Measurements from ENCODE around the gene LRRTM4. TPM values are rescaled to one million over a fixed set of nuclear protein-coding genes. Genes with fewer than 3 reads are reported as not detected.

The LRRTM4 gene
- total RNA-seq, 1 donor from 2014 or later = 0.98 TPM

GRCh38 chr2:77457665-77458064 lies 64.5 kb downstream of the LRRTM4 start:
- Histone ChIP-seq H3K36me3 (no peaks in the 10 kb centered on the region), H3K27ac (no peak overlapping the region), H3K4me3 (no peak overlapping the region), H3K27me3 (no peaks in the 10 kb centered on the region), H3K4me1 (no peaks in the 10 kb centered on the region), H3K9me3 (no peaks in the 10 kb centered on the region)
- intact Hi-C loops (cut with DNase I) = no loop called here
- TF ChIP-seq POLR2AphosphoS5 (IDR thresholded peaks at IDR 0.05; ENCODE audit: insufficient read depth in 1 of 2, low read depth in 1 of 2) (no peak), CTCF (IDR thresholded peaks at IDR 0.05) (no peak), POLR2A (IDR thresholded peaks at IDR 0.05) (no peak)
- no peak for DNase-seq (ENCODE audit: extremely low spot score in 2 of 2)

GRCh38 chr2:77443076-77443475 lies 79.1 kb downstream of the LRRTM4 start:
- no peaks in the 10 kb centered on the region for H3K4me1 ChIP-seq
- intact Hi-C loops (cut with DNase I) = no loop called here
- no peak overlapping the region for H3K4me3 ChIP-seq

GRCh38 chr2:77434880-77435279 lies 87.3 kb downstream of the LRRTM4 start:
- DNase-seq (ENCODE audit: extremely low spot score in 2 of 2) = no peak
- no peaks in the 10 kb centered on the region for H3K9me3 ChIP-seq
- H3K27me3 ChIP-seq = no peaks in the 10 kb centered on the region
- H3K4me1 ChIP-seq = no peaks in the 10 kb centered on the region
- intact Hi-C loops (cut with DNase I) = no loop called here
- no peaks in the 10 kb centered on the region for H3K36me3 ChIP-seq
- H3K27ac ChIP-seq = no peak overlapping the region
- H3K4me3 ChIP-seq = no peak overlapping the region
- no peak for TF ChIP-seq POLR2A (IDR thresholded peaks at IDR 0.05)
- no peak for TF ChIP-seq CTCF (IDR thresholded peaks at IDR 0.05)
- no peak for TF ChIP-seq POLR2AphosphoS5 (IDR thresholded peaks at IDR 0.05; ENCODE audit: insufficient read depth in 1 of 2, low read depth in 1 of 2)

More at GRCh38 chr2:77443076-77443475, 79.1 kb downstream of the LRRTM4 start:
- DNase-seq (ENCODE audit: extremely low spot score in 2 of 2) = no peak
- Histone ChIP-seq H3K27me3 (no peaks in the 10 kb centered on the region), H3K36me3 (no peaks in the 10 kb centered on the region), H3K9me3 (no peaks in the 10 kb centered on the region), H3K27ac (no peak overlapping the region)
- TF ChIP-seq CTCF (IDR thresholded peaks at IDR 0.05) = no peak

- intact Hi-C loops (cut with DNase I) = loop anchor here (10.0 kb wide), 1 partner anchor 346 kb away; no protein-coding TSS in a partner anchor
- DNase-seq (ENCODE audit: extremely low spot score in 2 of 2) = no peak
- Histone ChIP-seq H3K27me3 (no peaks in the 10 kb centered on the region), H3K4me1 (no peaks in the 10 kb centered on the region), H3K27ac (no peak overlapping the region), H3K36me3 (no peaks in the 10 kb centered on the region), H3K4me3 (no peak overlapping the region), H3K9me3 (no peaks in the 10 kb centered on the region)
- TF ChIP-seq CTCF (IDR thresholded peaks at IDR 0.05) (no peak), POLR2AphosphoS5 (IDR thresholded peaks at IDR 0.05; ENCODE audit: insufficient read depth in 1 of 2, low read depth in 1 of 2) (no peak), POLR2A (IDR thresholded peaks at IDR 0.05) (no peak)
Observed at GRCh38 chr2:77428946-77429345, 93.2 kb downstream of the LRRTM4 start.

GRCh38 chr2:77421971-77422370 lies 100.2 kb downstream of the LRRTM4 start:
- H3K9me3 ChIP-seq = no peaks in the 10 kb centered on the region
- TF ChIP-seq CTCF (IDR thresholded peaks at IDR 0.05) (no peak), POLR2A (IDR thresholded peaks at IDR 0.05) (no peak), POLR2AphosphoS5 (IDR thresholded peaks at IDR 0.05; ENCODE audit: insufficient read depth in 1 of 2, low read depth in 1 of 2) (no peak)
- H3K4me1 ChIP-seq = no peaks in the 10 kb centered on the region
- H3K27ac ChIP-seq = no peak overlapping the region
- no peaks in the 10 kb centered on the region for H3K27me3 ChIP-seq
- H3K36me3 ChIP-seq = no peaks in the 10 kb centered on the region
- no peak for DNase-seq (ENCODE audit: extremely low spot score in 2 of 2)
- intact Hi-C loops (cut with DNase I) = loop anchor here (10.0 kb wide), 1 partner anchor 353 kb away; no protein-coding TSS in a partner anchor
- no peak overlapping the region for H3K4me3 ChIP-seq

Data from vagina (tissue), 2 donors.